Measurements from ENCODE around the gene ATP6AP1. TPM values are rescaled to one million over a fixed set of nuclear protein-coding genes. Genes with fewer than 3 reads are reported as not detected.

ATP6AP1 gene
- total and polyA plus RNA-seq, 2 experiments from 2014 or later = 52.4 to 155 TPM

- TF ChIP-seq CTCF (IDR thresholded peaks at IDR 0.05; ENCODE audit: low read depth, low read length) = no peak
- H3K9me3 ChIP-seq (ENCODE audit: low read depth) = no peaks in the 10 kb centered on the region
- peak within 1 kb of the TSS; percentile 99 for H3K27ac ChIP-seq
- H3K4me1 ChIP-seq (ENCODE audit: low read depth) = no peaks in the 10 kb centered on the region
- H3K4me3 ChIP-seq = peak within 1 kb of the TSS; percentile 74
- peak; percentile 59 to 64 for DNase-seq (ENCODE audit: low read depth in 1 of 2, low spot score in 1 of 2)
- H3K27me3 ChIP-seq = no peaks in the 10 kb centered on the region
- no peaks in the 10 kb centered on the region for H3K36me3 ChIP-seq
These were observed 8.7 kb downstream of the ATP6AP1 start, which contains the start of gene GDI1 for GRCh38 chrX:154436983-154437752. Gene GDI1 (plus strand): TSS chrX:154437154. CDS start chrX:154437255, 101 bp downstream.

GRCh38 chrX:154437971-154438893, 9.8 kb downstream of the ATP6AP1 start:
- no peaks in the 10 kb centered on the region for H3K9me3 ChIP-seq (ENCODE audit: low read depth)
- H3K4me3 ChIP-seq = peak overlapping the region; percentile 74
- H3K4me1 ChIP-seq (ENCODE audit: low read depth) = no peaks in the 10 kb centered on the region
- DNase-seq (ENCODE audit: low read depth in 1 of 2, low spot score in 1 of 2) = no peak
- H3K27me3 ChIP-seq = no peaks in the 10 kb centered on the region
- H3K27ac ChIP-seq = no peak overlapping the region
- H3K36me3 ChIP-seq = no peaks in the 10 kb centered on the region
- no peak for TF ChIP-seq CTCF (IDR thresholded peaks at IDR 0.05; ENCODE audit: low read depth, low read length)

- Histone ChIP-seq H3K36me3 (no peaks in the 10 kb centered on the region), H3K4me1 (ENCODE audit: low read depth) (no peaks in the 10 kb centered on the region), H3K9me3 (ENCODE audit: low read depth) (no peaks in the 10 kb centered on the region), H3K27me3 (no peaks in the 10 kb centered on the region), H3K4me3 (no peak overlapping the region), H3K27ac (no peak overlapping the region)
- no peak for TF ChIP-seq CTCF (IDR thresholded peaks at IDR 0.05; ENCODE audit: low read depth, low read length)
- no peak for DNase-seq (ENCODE audit: low read depth in 1 of 2, low spot score in 1 of 2)
These were observed 11.4 kb downstream of the ATP6AP1 start for GRCh38 chrX:154439841-154440240.

GRCh38 chrX:154440623-154441357, 12.3 kb downstream of the ATP6AP1 start:
- H3K4me1 ChIP-seq (ENCODE audit: low read depth) = no peaks in the 10 kb centered on the region
- no peak overlapping the region for H3K27ac ChIP-seq
- no peaks in the 10 kb centered on the region for H3K9me3 ChIP-seq (ENCODE audit: low read depth)
- H3K36me3 ChIP-seq = no peaks in the 10 kb centered on the region
- H3K4me3 ChIP-seq = no peak overlapping the region
- no peak for DNase-seq (ENCODE audit: low read depth in 1 of 2, low spot score in 1 of 2)
- TF ChIP-seq CTCF (IDR thresholded peaks at IDR 0.05; ENCODE audit: low read depth, low read length) = no peak
- no peaks in the 10 kb centered on the region for H3K27me3 ChIP-seq

GRCh38 chrX:154441564-154441963, 13.1 kb downstream of the ATP6AP1 start:
- TF ChIP-seq CTCF (IDR thresholded peaks at IDR 0.05; ENCODE audit: low read depth, low read length) = no peak
- Histone ChIP-seq H3K4me3 (no peak overlapping the region), H3K9me3 (ENCODE audit: low read depth) (no peaks in the 10 kb centered on the region), H3K4me1 (ENCODE audit: low read depth) (no peaks in the 10 kb centered on the region), H3K27ac (no peak overlapping the region), H3K27me3 (no peaks in the 10 kb centered on the region), H3K36me3 (no peaks in the 10 kb centered on the region)
- DNase-seq (ENCODE audit: low read depth in 1 of 2, low spot score in 1 of 2) = no peak
